GM19397 (cell line): ENCODE results near the gene GLP1R.

Source experiments
- ATAC-seq: cut with Tn5 transposase; IDR thresholded peaks from one replicate; pipeline ENCODE4 v1.9.1; 2021; ENCODE audit warnings: mild to moderate bottlenecking, moderate library complexity; ENCODE audit not compliant: unreplicated experiment

GLP1R gene

GRCh38 chr6:39048481-39049399 lies at the start of gene GLP1R:
GLP1R (plus strand) TSS chr6:39048781; CDS start chr6:39048841, 60 bp downstream.
- ATAC-seq: no peak

- no peak for ATAC-seq
These were observed 45.5 kb upstream of the GLP1R start for GRCh38 chr6:39003072-39003471.

- ATAC-seq: no peak
These were observed 45.1 kb upstream of the GLP1R start for GRCh38 chr6:39003492-39003891.

GRCh38 chr6:39004801-39005200 lies 43.8 kb upstream of the GLP1R start:
- ATAC-seq: no peak

- ATAC-seq: no peak
These were observed 42.8 kb upstream of the GLP1R start for GRCh38 chr6:39005774-39006173.

- ATAC-seq: no peak
These were observed 41.0 kb upstream of the GLP1R start for GRCh38 chr6:39007575-39007974.

GRCh38 chr6:39008737-39009136 lies 39.8 kb upstream of the GLP1R start:
- ATAC-seq: no peak

GRCh38 chr6:39009476-39009875 lies 39.1 kb upstream of the GLP1R start:
- no peak for ATAC-seq

- no peak for ATAC-seq
These were observed 31.6 kb upstream of the GLP1R start for GRCh38 chr6:39016839-39017546.

GRCh38 chr6:39017547-39017880 lies 31.1 kb upstream of the GLP1R start:
- no peak for ATAC-seq

- no peak for ATAC-seq
These were observed 30.5 kb upstream of the GLP1R start for GRCh38 chr6:39018103-39018502.

- no peak for ATAC-seq
These were observed 28.4 kb upstream of the GLP1R start for GRCh38 chr6:39020136-39020535.

GRCh38 chr6:39021041-39021440 lies 27.5 kb upstream of the GLP1R start:
- no peak for ATAC-seq

- ATAC-seq: no peak
These were observed 26.8 kb upstream of the GLP1R start for GRCh38 chr6:39021779-39022178.

GRCh38 chr6:39026175-39026574 lies 22.4 kb upstream of the GLP1R start:
- ATAC-seq: no peak

- no peak for ATAC-seq
These were observed 19.2 kb upstream of the GLP1R start for GRCh38 chr6:39029156-39030011.

- ATAC-seq: no peak
These were observed 12.9 kb upstream of the GLP1R start for GRCh38 chr6:39035681-39036080.

GRCh38 chr6:39037082-39037508 lies 11.5 kb upstream of the GLP1R start:
- no peak for ATAC-seq

- no peak for ATAC-seq
These were observed 10.9 kb upstream of the GLP1R start for GRCh38 chr6:39037707-39038106.

GRCh38 chr6:39040080-39040673 lies 8.4 kb upstream of the GLP1R start:
- ATAC-seq: no peak

GRCh38 chr6:39041072-39041471 lies 7.5 kb upstream of the GLP1R start:
- ATAC-seq: no peak
